Thyroid gland (tissue), 4 donors: Measurements from ENCODE around the gene RDH12.

Source experiments
- CTCF ChIP-seq, 6 experiments: fragments of 200-600 bp in 3 of 6; fragments of 450-650 bp in 3 of 6; sonication (generic) in 3 of 6; IDR thresholded peaks; one replicate each; pipeline ENCODE4 v1.5.1; 2016 to 2019; ENCODE audit warnings: antibody characterized with exemption in 6 of 6, mild to moderate bottlenecking in 2 of 6, inconsistent platforms in 1 of 6, moderate library complexity in 1 of 6
- POLR2A ChIP-seq, 2 donors: fragments of 450-650 bp; IDR thresholded peaks; one replicate each; pipeline ENCODE4 v1.6.1; 2017; ENCODE audit warnings: antibody characterized with exemption in 2 of 2, mild to moderate bottlenecking in 2 of 2, moderate library complexity in 1 of 2

- TF ChIP-seq CTCF (IDR thresholded peaks at IDR 0.05): no peak
- TF ChIP-seq POLR2A (IDR thresholded peaks at IDR 0.05): no peak
Measured at GRCh38 chr14:67766035-67766680, 64.5 kb downstream of the RDH12 start.
